LNCAP (cell line): Measurements from ENCODE around the gene OR6C75.

ENCODE experiments used
- TF ChIP-seq, protein P1 (sequence below): fragments of 450-650 bp; IDR thresholded peaks from 2 replicates; pipeline ENCODE4 v1.5.1; 2017; ENCODE audit warnings: mild to moderate bottlenecking

The OR6C75 gene

DNA sequence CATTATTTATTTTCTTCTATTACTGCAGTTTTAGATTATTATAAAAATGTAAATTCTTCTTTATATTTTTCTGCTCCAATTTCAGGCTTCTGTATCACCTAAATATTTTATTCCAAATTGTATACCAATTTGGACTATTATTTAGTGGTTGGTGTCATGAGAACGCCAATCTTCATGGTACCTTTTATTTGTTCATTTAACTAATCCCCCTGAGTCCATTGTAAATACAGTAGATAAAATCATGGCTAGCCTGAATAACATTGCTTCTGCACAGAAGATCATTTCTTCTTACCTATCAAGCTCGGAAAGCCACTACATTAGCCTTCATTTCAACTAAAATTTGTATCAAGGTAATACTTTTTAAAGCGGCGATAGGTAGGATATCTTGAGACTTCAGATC, at the start of gene OR6C75:
TSS of gene OR6C75 (plus strand) at position 301 of the 400 bp plus-strand sequence. CDS start 2,136 bp downstream, outside the sequence.
- TF ChIP-seq, protein P1, sequence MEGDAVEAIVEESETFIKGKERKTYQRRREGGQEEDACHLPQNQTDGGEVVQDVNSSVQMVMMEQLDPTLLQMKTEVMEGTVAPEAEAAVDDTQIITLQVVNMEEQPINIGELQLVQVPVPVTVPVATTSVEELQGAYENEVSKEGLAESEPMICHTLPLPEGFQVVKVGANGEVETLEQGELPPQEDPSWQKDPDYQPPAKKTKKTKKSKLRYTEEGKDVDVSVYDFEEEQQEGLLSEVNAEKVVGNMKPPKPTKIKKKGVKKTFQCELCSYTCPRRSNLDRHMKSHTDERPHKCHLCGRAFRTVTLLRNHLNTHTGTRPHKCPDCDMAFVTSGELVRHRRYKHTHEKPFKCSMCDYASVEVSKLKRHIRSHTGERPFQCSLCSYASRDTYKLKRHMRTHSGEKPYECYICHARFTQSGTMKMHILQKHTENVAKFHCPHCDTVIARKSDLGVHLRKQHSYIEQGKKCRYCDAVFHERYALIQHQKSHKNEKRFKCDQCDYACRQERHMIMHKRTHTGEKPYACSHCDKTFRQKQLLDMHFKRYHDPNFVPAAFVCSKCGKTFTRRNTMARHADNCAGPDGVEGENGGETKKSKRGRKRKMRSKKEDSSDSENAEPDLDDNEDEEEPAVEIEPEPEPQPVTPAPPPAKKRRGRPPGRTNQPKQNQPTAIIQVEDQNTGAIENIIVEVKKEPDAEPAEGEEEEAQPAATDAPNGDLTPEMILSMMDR = no peak

DNA sequence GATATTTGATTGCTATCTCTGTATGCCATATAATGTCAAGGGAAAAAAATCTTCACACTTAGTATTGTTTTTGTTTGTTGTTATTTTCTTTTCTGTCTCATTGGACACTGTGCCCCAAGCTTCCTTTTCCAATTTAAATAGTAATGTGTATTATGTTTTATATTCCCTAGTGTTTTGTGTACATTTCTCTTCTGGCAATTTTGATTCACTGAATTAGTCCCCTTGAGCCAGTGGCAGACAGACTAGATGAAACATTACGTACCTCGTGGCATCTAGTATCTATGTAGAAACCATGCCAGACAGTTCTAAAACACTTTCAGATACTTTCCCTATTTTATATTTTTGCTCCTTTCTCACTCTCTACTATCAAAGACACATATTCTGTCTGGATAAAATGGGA, 48.7 kb upstream of the OR6C75 start, which contains the start of gene OR6C1:
TSS of gene OR6C1 (plus strand) at position 301 of the 400 bp plus-strand sequence. CDS start 6,257 bp downstream, outside the sequence.
- TF ChIP-seq, protein P1 = no peak

DNA sequence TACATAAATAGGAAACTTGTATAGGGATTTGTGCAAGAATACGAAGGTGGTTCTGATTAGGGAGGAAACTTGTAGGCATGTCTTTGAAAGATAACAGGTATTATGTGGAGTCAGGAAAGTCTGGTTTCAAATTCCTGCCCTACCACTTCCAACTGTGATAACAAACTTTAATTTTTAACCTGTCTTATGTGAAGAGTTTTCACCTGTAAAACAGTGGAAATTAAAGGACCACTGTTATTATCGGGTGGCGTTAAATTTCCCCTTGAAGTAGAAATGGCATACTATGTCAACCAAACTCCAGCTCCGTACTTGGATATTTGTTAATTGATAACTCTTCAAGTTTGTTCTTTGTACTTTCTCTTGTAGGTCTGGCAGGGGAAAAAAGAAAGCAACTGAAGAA, 42.6 kb upstream of the OR6C75 start:
- TF ChIP-seq, protein P1 = no peak

DNA sequence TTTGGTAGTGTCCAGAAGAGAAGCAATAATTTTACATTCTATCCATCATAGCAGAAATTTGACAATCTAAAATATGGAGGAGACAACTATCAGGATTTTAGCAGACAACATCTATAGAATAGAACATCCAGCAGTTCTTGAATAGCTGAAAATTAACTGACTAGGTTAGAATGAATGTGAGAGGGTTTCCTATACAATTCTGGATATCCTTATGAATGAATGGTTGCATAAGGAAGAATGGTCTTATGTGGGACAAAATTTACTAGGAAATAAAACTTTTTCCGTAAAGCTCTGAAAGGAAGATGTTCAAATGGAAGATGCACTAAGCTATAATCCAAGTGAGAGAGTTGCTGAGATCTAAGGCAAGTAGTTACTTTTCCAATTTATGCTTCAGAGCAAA, 32.3 kb upstream of the OR6C75 start, which contains the start of gene OR6C3:
TSS of gene OR6C3 (plus strand) at position 301 of the 400 bp plus-strand sequence. CDS start 955 bp downstream, outside the sequence.
- TF ChIP-seq, protein P1 = no peak

DNA sequence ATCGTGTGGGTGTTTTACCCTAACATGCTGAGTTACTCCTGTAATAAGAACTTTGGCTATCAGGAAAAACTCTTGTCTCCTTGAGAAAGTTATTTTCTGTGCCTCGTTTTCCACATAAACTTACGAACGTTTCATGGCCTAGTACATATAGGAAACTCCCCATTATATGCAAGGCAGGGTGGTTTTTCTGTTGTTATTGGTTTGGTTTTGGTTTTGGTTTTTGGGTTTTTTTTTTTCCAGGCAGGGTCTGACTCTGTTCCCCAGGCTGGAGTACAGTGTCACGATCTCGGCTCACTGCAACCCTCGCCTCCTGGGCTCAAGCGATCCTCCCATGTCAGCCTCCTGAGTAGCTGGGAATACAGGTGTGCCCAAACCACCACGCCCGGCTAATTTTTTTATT, 26.8 kb upstream of the OR6C75 start:
- TF ChIP-seq, protein P1 = no peak

DNA sequence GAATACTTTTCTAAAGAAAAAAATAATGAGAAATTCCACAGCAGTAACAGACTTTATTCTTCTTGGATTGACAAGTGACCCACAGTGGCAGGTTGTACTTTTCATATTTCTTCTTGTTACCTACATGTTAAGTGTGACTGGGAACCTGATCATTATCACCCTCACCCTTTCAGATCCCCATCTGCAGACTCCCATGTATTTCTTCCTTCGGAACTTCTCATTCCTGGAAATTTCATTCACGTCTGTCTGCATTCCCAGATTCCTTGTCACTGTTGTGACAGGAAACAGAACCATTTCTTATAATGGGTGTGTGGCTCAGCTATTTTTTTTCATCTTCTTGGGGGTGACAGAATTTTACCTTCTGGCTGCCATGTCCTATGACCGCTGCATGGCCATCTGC, 2.3 kb downstream of the OR6C75 start:
- TF ChIP-seq, protein P1 = no peak

DNA sequence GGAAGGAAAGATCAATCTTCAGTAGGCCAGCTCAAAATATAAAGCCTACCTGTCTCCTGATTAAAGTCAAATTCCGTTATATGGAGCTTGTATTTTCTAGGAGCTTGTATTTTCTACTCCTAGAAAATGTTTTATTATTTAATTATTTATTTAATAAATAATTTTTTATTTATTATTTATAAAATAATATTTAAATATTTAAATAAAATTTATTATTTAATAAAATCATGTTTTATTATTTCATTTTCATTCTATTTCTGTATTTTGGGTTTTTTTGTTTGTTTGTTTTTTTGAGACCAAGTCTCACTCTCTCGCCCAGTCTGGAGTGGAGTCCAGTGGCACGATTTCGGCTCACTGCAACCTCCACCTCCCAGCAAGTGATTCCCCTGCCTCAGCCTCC, 9.7 kb downstream of the OR6C75 start:
- TF ChIP-seq, protein P1 = no peak

DNA sequence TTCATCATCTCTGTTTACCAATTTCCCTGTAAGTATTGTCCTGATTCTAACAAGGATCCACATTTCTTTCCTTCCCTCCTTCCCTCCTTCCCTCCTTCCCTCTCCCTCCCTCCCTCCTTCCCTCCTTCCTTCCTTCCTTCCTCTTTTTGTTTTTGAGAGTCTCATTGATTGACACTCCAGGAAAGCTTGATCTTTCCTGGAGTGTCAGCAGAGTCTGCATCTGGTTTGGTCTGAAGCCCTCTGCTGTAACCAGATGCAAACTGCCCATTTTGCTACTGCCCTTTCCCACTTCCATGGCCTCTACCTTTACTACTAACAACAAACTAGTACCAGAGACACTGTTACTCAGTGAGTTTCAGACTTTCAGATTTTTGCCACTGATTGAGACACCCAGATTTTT, 23.1 kb downstream of the OR6C75 start:
- TF ChIP-seq, protein P1 = no peak
